Neural progenitor cell (in vitro differentiated cells): Measurements from ENCODE around the gene KRTAP5-4.
"Not testable (repeated sequence)": the region's sequence is repeated elsewhere in the genome, so short reads cannot be mapped to it uniquely, and the experiment has no call there.

ENCODE experiments used
- CTCF ChIP-seq: fragments of 200-600 bp; sonication (generic); IDR thresholded peaks from 2 replicates; pipeline ENCODE4 v1.5.1; 2017; ENCODE audit warnings: antibody characterized with exemption, mild to moderate bottlenecking
- EZH2 ChIP-seq: fragments of 200-600 bp; sonication (generic); IDR thresholded peaks from 2 replicates; pipeline ENCODE4 v1.6.1; 2017; ENCODE audit warnings: antibody characterized with exemption, mild to moderate bottlenecking, moderate library complexity
- EZH2phosphoT487 ChIP-seq: fragments of 200-600 bp; sonication (generic); IDR thresholded peaks from 2 replicates; pipeline ENCODE4 v1.6.1; 2017; ENCODE audit warnings: antibody characterized with exemption

DNA sequence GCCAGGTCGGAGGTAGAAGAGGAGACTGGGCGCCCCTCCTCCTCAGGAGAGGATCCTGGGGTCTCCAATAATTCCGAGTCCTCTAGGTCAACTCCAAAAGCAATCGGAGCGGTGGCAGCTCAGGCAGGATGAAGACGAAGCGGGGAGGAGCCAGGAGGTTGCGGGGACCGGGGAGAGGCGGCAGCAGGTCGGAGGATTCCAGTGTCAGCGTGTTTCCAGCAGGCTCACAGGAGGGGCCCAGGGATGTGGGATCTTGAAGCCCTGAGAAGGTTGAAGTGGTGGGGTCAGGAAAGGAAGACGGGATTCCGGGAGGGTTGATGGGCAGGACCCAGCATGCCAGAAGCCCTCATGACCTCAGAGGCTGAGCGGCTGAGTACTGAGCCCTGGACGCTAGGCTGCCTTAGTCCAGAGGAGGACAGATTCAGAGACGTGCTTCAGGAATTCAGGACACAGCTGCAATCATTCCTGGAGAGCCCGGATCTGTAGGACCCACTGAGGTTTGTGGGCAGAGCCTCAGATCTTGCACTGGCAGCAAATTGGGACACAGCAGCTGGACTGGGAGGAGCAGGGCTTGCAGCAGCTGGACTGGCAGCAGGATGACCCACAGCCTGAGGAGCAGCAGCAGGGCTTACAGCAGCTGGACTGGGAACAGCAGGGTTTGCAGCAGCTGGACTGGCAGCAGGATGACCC lies 14.6 kb downstream of the KRTAP5-4 start:
- not testable (repeated sequence) for TF ChIP-seq CTCF, EZH2phosphoT487, EZH2
